ENCODE measurements around the gene EGFL7. TPM values are rescaled to one million over a fixed set of nuclear protein-coding genes. Genes with fewer than 3 reads are reported as not detected.

EGFL7 gene
- total RNA-seq, 1 experiment from 2014 or later: 54.6 TPM

GRCh38 chr9:136681029-136681428, 18.3 kb downstream of the EGFL7 start (continued):
- TF ChIP-seq ATF2 (CRISPR knock-in tag; IDR thresholded peaks at IDR 0.05; ENCODE audit: borderline replicate concordance, low read depth) (no peak), ZNF532 (CRISPR knock-in tag; IDR thresholded peaks at IDR 0.05; ENCODE audit: borderline replicate concordance) (no peak), MAX (CRISPR knock-in tag; IDR thresholded peaks at IDR 0.05) (no peak), KAT7 (CRISPR knock-in tag; IDR thresholded peaks at IDR 0.05; ENCODE audit: borderline replicate concordance) (no peak), NFATC4 (CRISPR knock-in tag; IDR thresholded peaks at IDR 0.05) (no peak), IRF2 (CRISPR knock-in tag; IDR thresholded peaks at IDR 0.05; ENCODE audit: borderline replicate concordance, low read depth) (no peak), PRDM15 (CRISPR knock-in tag; IDR thresholded peaks at IDR 0.05) (no peak), E2F1 (CRISPR knock-in tag; IDR thresholded peaks at IDR 0.05) (no peak)

- POLR2A ChIA-PET: no interaction called here
- DNase-seq (ENCODE audit: low spot score): no peak
- no peaks in the 10 kb centered on the region for H3K9me3 Mint-ChIP-seq
- CTCF ChIA-PET: interaction anchor here (0.9 to 9.6 kb wide), 5 partner anchors 10 to 38 kb away, joined by 3 to 103 read pairs (median 4); no protein-coding TSS in a partner anchor
- H3K27me3 Mint-ChIP-seq (ENCODE audit: low read depth): no peaks in the 10 kb centered on the region
- no peak overlapping the region for H3K27ac Mint-ChIP-seq
- TF ChIP-seq RELA (CRISPR knock-in tag; IDR thresholded peaks at IDR 0.05; ENCODE audit: borderline replicate concordance) (0 out of 2 replicates have a peak, but pooled peaks have one; percentile 57), ZNF281 (CRISPR knock-in tag; IDR thresholded peaks at IDR 0.05) (no peak), MAX (CRISPR knock-in tag; IDR thresholded peaks at IDR 0.05) (no peak)
- H3K4me1 Mint-ChIP-seq: peaks cover 7% of the 10 kb centered on the region; the same call in 1 of the 2 replicates
- H3K36me3 Mint-ChIP-seq: no peaks in the 10 kb centered on the region
- ATAC-seq: no peak
- H3K4me3 Mint-ChIP-seq: no peak overlapping the region
These were observed 19.4 kb downstream of the EGFL7 start for GRCh38 chr9:136681945-136682699.
